Activated naive CD4-positive, alpha-beta T cell treated with anti-CD3 and anti-CD28 coated beads, Interleukin-2, amount 10 ng/mL, durations not matched to agents 7 days and 5 days (primary cell): ENCODE measurements around the gene TUBA4B.
A peak's percentile ranks its signal among the peaks of the same experiment; 100 is the strongest.
"Not testable (repeated sequence)": the region's sequence is repeated elsewhere in the genome, so short reads cannot be mapped to it uniquely, and the experiment has no call there.

Experiments
- CTCF ChIA-PET: fragments of 350-600 bp; sonication (Branson Sonifier 250); formaldehyde crosslinking; loops from one replicate; lab custom pipeline; 2021; ENCODE audit warnings: antibody characterized with exemption; lab: Charles Lee
- DNase-seq: peaks from one replicate; pipeline ENCODE4 v3.0.0-alpha.2; 2020
- H3K27ac Mint-ChIP-seq: one replicate; pipeline ENCODE4 v1.8.0; 2021; ENCODE audit warnings: mild to moderate bottlenecking, moderate library complexity, mixed read lengths
- H3K27me3 Mint-ChIP-seq: one replicate; pipeline ENCODE4 v1.8.0; 2021; ENCODE audit warnings: mild to moderate bottlenecking, mixed read lengths
- H3K36me3 Mint-ChIP-seq: one replicate; pipeline ENCODE4 v1.8.0; 2021; ENCODE audit warnings: mixed read lengths
- H3K4me1 Mint-ChIP-seq: one replicate; pipeline ENCODE4 v1.8.0; 2021; ENCODE audit warnings: mixed read lengths
- H3K4me3 Mint-ChIP-seq: one replicate; pipeline ENCODE4 v1.8.0; 2021; ENCODE audit warnings: mild to moderate bottlenecking, moderate library complexity, mixed read lengths
- H3K9me3 Mint-ChIP-seq: one replicate; pipeline ENCODE4 v1.8.0; 2021; ENCODE audit warnings: mixed read lengths

Gene TUBA4B

GRCh38 chr2:219279151-219279915, 26.3 kb downstream of the TUBA4B start, which contains the start of gene DNAJB2:
Gene DNAJB2 (plus strand): TSS chr2:219279366. CDS start chr2:219279834, 468 bp downstream.
- H3K27ac Mint-ChIP-seq: peak within 1 kb of the TSS; percentile 98
- no peaks in the 10 kb centered on the region for H3K9me3 Mint-ChIP-seq
- H3K36me3 Mint-ChIP-seq: peaks cover 30% of the 10 kb centered on the region
- H3K4me3 Mint-ChIP-seq: peak within 1 kb of the TSS; percentile 92
- peaks cover 10% of the 10 kb centered on the region for H3K27me3 Mint-ChIP-seq
- CTCF ChIA-PET: interaction anchor here (0.6 to 14.8 kb wide), 9 partner anchors 16 to 109 kb away, joined by 3 to 267 read pairs (median 5); partner anchors contain the start of genes ANKZF1, ATG9A and TUBA4A
- DNase-seq: peak; percentile 99
- peaks cover 42% of the 10 kb centered on the region for H3K4me1 Mint-ChIP-seq

GRCh38 chr2:219279916-219280516, 27.0 kb downstream of the TUBA4B start:
- DNase-seq: no peak
- Mint-ChIP-seq H3K9me3 (no peaks in the 10 kb centered on the region), H3K27ac (peak overlapping the region; percentile 98), H3K27me3 (peaks cover 5% of the 10 kb centered on the region), H3K4me3 (peak overlapping the region; percentile 92), H3K4me1 (peaks cover 42% of the 10 kb centered on the region), H3K36me3 (peaks cover 30% of the 10 kb centered on the region)
- CTCF ChIA-PET: interaction anchor here (1.0 to 14.8 kb wide), 5 partner anchors 15 to 85 kb away, joined by 3 to 267 read pairs (median 31); partner anchors contain the start of genes ANKZF1, ATG9A and TUBA4A

GRCh38 chr2:219280651-219281050, 27.6 kb downstream of the TUBA4B start:
- peaks cover 42% of the 10 kb centered on the region for H3K4me1 Mint-ChIP-seq
- DNase-seq: no peak
- peaks cover 5% of the 10 kb centered on the region for H3K27me3 Mint-ChIP-seq
- peak overlapping the region; percentile 98 for H3K27ac Mint-ChIP-seq
- H3K36me3 Mint-ChIP-seq: peaks cover 31% of the 10 kb centered on the region
- H3K9me3 Mint-ChIP-seq: no peaks in the 10 kb centered on the region
- CTCF ChIA-PET: interaction anchor here (1.0 to 14.8 kb wide), 4 partner anchors 15 to 32 kb away, joined by 4 to 267 read pairs (median 32); partner anchors contain the start of gene TUBA4A
- H3K4me3 Mint-ChIP-seq: peak overlapping the region; percentile 92

- Mint-ChIP-seq H3K36me3 (peaks cover 31% of the 10 kb centered on the region), H3K4me3 (no peak overlapping the region), H3K27me3 (peaks cover 5% of the 10 kb centered on the region), H3K4me1 (peaks cover 42% of the 10 kb centered on the region), H3K9me3 (no peaks in the 10 kb centered on the region), H3K27ac (no peak overlapping the region)
- CTCF ChIA-PET: interaction anchor here (1.0 to 14.8 kb wide), 2 partner anchors 14 to 20 kb away, joined by 4 to 267 read pairs; no protein-coding TSS in a partner anchor
- DNase-seq: peak; percentile 16
These were observed 28.5 kb downstream of the TUBA4B start for GRCh38 chr2:219281588-219281987.

GRCh38 chr2:219282375-219282774, 29.3 kb downstream of the TUBA4B start:
- H3K4me3 Mint-ChIP-seq: no peak overlapping the region

GRCh38 chr2:219282943-219283581, 30.0 kb downstream of the TUBA4B start:
- H3K4me1 Mint-ChIP-seq: peaks cover 32% of the 10 kb centered on the region
- no peaks in the 10 kb centered on the region for H3K27me3 Mint-ChIP-seq
- peaks cover 31% of the 10 kb centered on the region for H3K36me3 Mint-ChIP-seq
- no peak for DNase-seq
- H3K9me3 Mint-ChIP-seq: no peaks in the 10 kb centered on the region
- peak overlapping the region; percentile 38 for H3K27ac Mint-ChIP-seq
- CTCF ChIA-PET: interaction anchor here (14.8 kb wide), 1 partner anchor 12 kb away, joined by 267 read pairs; no protein-coding TSS in a partner anchor
- H3K4me3 Mint-ChIP-seq: no peak overlapping the region

More at GRCh38 chr2:219282375-219282774, 29.3 kb downstream of the TUBA4B start:
- CTCF ChIA-PET: interaction anchor here (14.8 kb wide), 1 partner anchor 13 kb away, joined by 267 read pairs; no protein-coding TSS in a partner anchor
- Mint-ChIP-seq H3K4me1 (peaks cover 39% of the 10 kb centered on the region), H3K36me3 (peaks cover 31% of the 10 kb centered on the region), H3K27me3 (peaks cover 5% of the 10 kb centered on the region), H3K9me3 (no peaks in the 10 kb centered on the region), H3K27ac (no peak overlapping the region)
- DNase-seq: no peak

- no peak for DNase-seq
- CTCF ChIA-PET: interaction anchor here (14.8 kb wide), 1 partner anchor 11 kb away, joined by 267 read pairs; no protein-coding TSS in a partner anchor
- peaks cover 31% of the 10 kb centered on the region for H3K36me3 Mint-ChIP-seq
These were observed 31.7 kb downstream of the TUBA4B start for GRCh38 chr2:219284501-219285372.

GRCh38 chr2:219285373-219285735, 32.3 kb downstream of the TUBA4B start:
- H3K27me3 Mint-ChIP-seq: peaks cover 4% of the 10 kb centered on the region
- H3K36me3 Mint-ChIP-seq: peaks cover 28% of the 10 kb centered on the region
- peaks cover 14% of the 10 kb centered on the region for H3K4me1 Mint-ChIP-seq
- H3K27ac Mint-ChIP-seq: no peak overlapping the region
- no peaks in the 10 kb centered on the region for H3K9me3 Mint-ChIP-seq
- H3K4me3 Mint-ChIP-seq: no peak overlapping the region
- CTCF ChIA-PET: interaction anchor here (2.0 to 14.8 kb wide), 2 partner anchors 8 to 10 kb away, joined by 7 to 267 read pairs; no protein-coding TSS in a partner anchor
- DNase-seq: no peak

More at GRCh38 chr2:219284501-219285372, 31.7 kb downstream of the TUBA4B start:
- H3K4me1 Mint-ChIP-seq: peaks cover 20% of the 10 kb centered on the region
- H3K27me3 Mint-ChIP-seq: peaks cover under 1% of the 10 kb centered on the region
- H3K9me3 Mint-ChIP-seq: no peaks in the 10 kb centered on the region
- no peak overlapping the region for H3K27ac Mint-ChIP-seq
- no peak overlapping the region for H3K4me3 Mint-ChIP-seq

GRCh38 chr2:219285894-219286425, 32.9 kb downstream of the TUBA4B start:
- H3K27ac Mint-ChIP-seq: peak overlapping the region; percentile 45
- no peaks in the 10 kb centered on the region for H3K9me3 Mint-ChIP-seq
- H3K4me3 Mint-ChIP-seq: no peak overlapping the region
- H3K4me1 Mint-ChIP-seq: peaks cover 8% of the 10 kb centered on the region
- peaks cover 27% of the 10 kb centered on the region for H3K36me3 Mint-ChIP-seq
- H3K27me3 Mint-ChIP-seq: peaks cover 10% of the 10 kb centered on the region
- CTCF ChIA-PET: interaction anchor here (2.0 to 14.8 kb wide), 2 partner anchors 8 to 9 kb away, joined by 7 to 267 read pairs; no protein-coding TSS in a partner anchor
- DNase-seq: no peak

GRCh38 chr2:219286436-219287115, 33.5 kb downstream of the TUBA4B start:
- Mint-ChIP-seq H3K9me3 (no peaks in the 10 kb centered on the region), H3K27ac (peak overlapping the region; percentile 45), H3K4me1 (peaks cover 4% of the 10 kb centered on the region), H3K27me3 (peaks cover 16% of the 10 kb centered on the region), H3K36me3 (peaks cover 22% of the 10 kb centered on the region), H3K4me3 (no peak overlapping the region)
- peak; percentile 17 for DNase-seq
- CTCF ChIA-PET: interaction anchor here (2.0 to 14.8 kb wide), 2 partner anchors 9 kb away, joined by 7 to 267 read pairs; no protein-coding TSS in a partner anchor

GRCh38 chr2:219287116-219287440, 34.0 kb downstream of the TUBA4B start:
- Mint-ChIP-seq H3K36me3 (peaks cover 19% of the 10 kb centered on the region), H3K27me3 (peaks cover 20% of the 10 kb centered on the region)
- H3K4me1 Mint-ChIP-seq, H3K4me3 Mint-ChIP-seq, DNase-seq, H3K9me3 Mint-ChIP-seq, H3K27ac Mint-ChIP-seq: not testable (repeated sequence)
- CTCF ChIA-PET: interaction anchor here (2.0 to 14.8 kb wide), 2 partner anchors 8 to 9 kb away, joined by 7 to 267 read pairs; no protein-coding TSS in a partner anchor

GRCh38 chr2:219287580-219288265, 34.7 kb downstream of the TUBA4B start:
- H3K4me1 Mint-ChIP-seq: peaks cover 4% of the 10 kb centered on the region
- peak overlapping the region; percentile 14 for H3K27ac Mint-ChIP-seq

More at GRCh38 chr2:219287580-219288265, 34.7 kb downstream of the TUBA4B start:
- no peaks in the 10 kb centered on the region for H3K9me3 Mint-ChIP-seq
- peaks cover 26% of the 10 kb centered on the region for H3K27me3 Mint-ChIP-seq
- no peak overlapping the region for H3K4me3 Mint-ChIP-seq
- DNase-seq: peak; percentile 9
- H3K36me3 Mint-ChIP-seq: peaks cover 15% of the 10 kb centered on the region
- CTCF ChIA-PET: interaction anchor here (14.6 to 14.8 kb wide), 2 partner anchors 7 to 8 kb away, joined by 267 read pairs; partner anchors contain the start of gene DNAJB2
